CD14-positive monocyte (primary cell): Measurements from ENCODE around the gene RPL29. TPM values are rescaled to one million over a fixed set of nuclear protein-coding genes. Genes with fewer than 3 reads are reported as not detected.

Experiments used
- DNase-seq, 3 donors: peaks; one replicate each; pipeline ENCODE4 v3.0.0-alpha.2; 2011 to 2022
- H2AFZ ChIP-seq: 2 replicates; pipeline ENCODE4 v1.6.0; 2012; ENCODE audit warnings: mild to moderate bottlenecking, low read depth, low read length, inconsistent platforms; ENCODE audit not compliant: insufficient read depth, poor library complexity, severe bottlenecking
- H3K27ac ChIP-seq, 2 donors: 1 replicate in 1 of 2; 2 replicates in 1 of 2; pipeline ENCODE4 v1.5.1; 2012 to 2013; ENCODE audit warnings: low read length in 2 of 2, control low read depth in 1 of 2, inconsistent platforms in 1 of 2, low read depth in 1 of 2, mild to moderate bottlenecking in 1 of 2
- H3K27me3 ChIP-seq, 2 donors: one replicate each; pipeline versions ENCODE4 v1.6.0 to v1.6.1; 2011 to 2013; ENCODE audit warnings: low read length in 2 of 2; ENCODE audit not compliant: control insufficient read depth in 2 of 2, insufficient read depth in 2 of 2
- H3K36me3 ChIP-seq, 2 donors: replicated peaks in 1 of 2; 1 replicate in 1 of 2; 2 replicates in 1 of 2; pipeline versions ENCODE4 v1.5.1 to v1.6.1; 2012 to 2013; ENCODE audit warnings: low read length in 2 of 2, control low read depth in 1 of 2, inconsistent platforms in 1 of 2, mild to moderate bottlenecking in 1 of 2; ENCODE audit not compliant: insufficient read depth in 2 of 2, control insufficient read depth in 1 of 2
- H3K4me1 ChIP-seq, 2 donors: 1 replicate in 1 of 2; 2 replicates in 1 of 2; pipeline versions ENCODE4 v1.5.1 to v1.6.1; 2012 to 2013; ENCODE audit warnings: low read length in 2 of 2, control low read depth in 1 of 2, inconsistent platforms in 1 of 2, mild to moderate bottlenecking in 1 of 2, moderate library complexity in 1 of 2; ENCODE audit not compliant: insufficient read depth in 2 of 2, control insufficient read depth in 1 of 2
- H3K4me2 ChIP-seq: replicated peaks from 2 replicates; pipeline ENCODE3; 2012; ENCODE audit warnings: low read length, moderate library complexity, mild to moderate bottlenecking; ENCODE audit not compliant: poor library complexity, severe bottlenecking; ENCODE audit errors: extremely low read depth
- H3K4me3 ChIP-seq, 3 experiments: fragments of 200-600 bp in 1 of 3; sonication (generic) in 1 of 3; replicated peaks in 1 of 3; 1 replicate in 2 of 3; 2 replicates in 1 of 3; pipeline ENCODE4 v1.5.1; 2011 to 2013; ENCODE audit warnings: low read length in 3 of 3, mild to moderate bottlenecking in 3 of 3, control low read depth in 2 of 3, low read depth in 2 of 3, inconsistent platforms in 1 of 3, moderate library complexity in 1 of 3
- H3K79me2 ChIP-seq: 2 replicates; pipeline ENCODE4 v1.6.0; 2012; ENCODE audit warnings: mild to moderate bottlenecking, control low read depth, inconsistent platforms, low read length, moderate library complexity; ENCODE audit not compliant: insufficient read depth
- H3K9ac ChIP-seq: 2 replicates; pipeline ENCODE4 v1.6.0; 2017; ENCODE audit warnings: low read length, mild to moderate bottlenecking; ENCODE audit not compliant: insufficient read depth, poor library complexity, severe bottlenecking
- H3K9me3 ChIP-seq, 2 donors: replicated peaks in 1 of 2; 1 replicate in 1 of 2; 2 replicates in 1 of 2; pipeline versions ENCODE4 v1.5.1 to v1.6.1; 2012 to 2013; ENCODE audit warnings: low read length in 2 of 2, control low read depth in 1 of 2; ENCODE audit not compliant: control insufficient read depth in 1 of 2, insufficient read depth in 1 of 2
- H4K20me1 ChIP-seq: 2 replicates; pipeline ENCODE4 v1.6.0; 2012; ENCODE audit warnings: mild to moderate bottlenecking, low read length, control low read depth, moderate library complexity; ENCODE audit not compliant: insufficient read depth
- H3K27ac Mint-ChIP-seq, 7 donors: one replicate each; pipeline ENCODE4 v1.8.0; 2020; ENCODE audit warnings: mild to moderate bottlenecking in 7 of 7, mixed read lengths in 7 of 7, moderate library complexity in 6 of 7, inconsistent platforms in 2 of 7
- H3K27me3 Mint-ChIP-seq, 3 donors: one replicate each; pipeline ENCODE4 v1.8.0; 2021 to 2022; ENCODE audit warnings: low read depth in 3 of 3, mild to moderate bottlenecking in 3 of 3, mixed read lengths in 3 of 3, moderate library complexity in 3 of 3, inconsistent platforms in 1 of 3
- H3K36me3 Mint-ChIP-seq, 2 donors: one replicate each; pipeline ENCODE4 v1.8.0; 2020; ENCODE audit warnings: mixed read lengths in 2 of 2, inconsistent platforms in 1 of 2, mild to moderate bottlenecking in 1 of 2
- H3K4me1 Mint-ChIP-seq: one replicate; pipeline ENCODE4 v1.8.0; 2020; ENCODE audit warnings: mild to moderate bottlenecking, mixed read lengths
- H3K4me3 Mint-ChIP-seq, 2 donors: one replicate each; pipeline ENCODE4 v1.8.0; 2020; ENCODE audit warnings: mild to moderate bottlenecking in 2 of 2, mixed read lengths in 2 of 2, moderate library complexity in 1 of 2
- H3K9me3 Mint-ChIP-seq, 7 donors: one replicate each; pipeline ENCODE4 v1.8.0; 2020 to 2022; ENCODE audit warnings: mixed read lengths in 7 of 7, mild to moderate bottlenecking in 6 of 7, moderate library complexity in 6 of 7, inconsistent platforms in 2 of 7
- WGBS: methylation state at CpG from one replicate; pipeline ENCODE4 v1.1.5; 2013; ENCODE audit warnings: missing lambda C conversion rate; ENCODE audit not compliant: insufficient coverage; 5-methylcytosine and 5-hydroxymethylcytosine counted together
- intact Hi-C, 2 donors: fragments of 100-400 bp; cut with micrococcal nuclease; formaldehyde crosslinking; loops; one replicate each; pipeline versions ENCODE4 v1.15.0 to v1.15.1; 2023
- polyA plus RNA-seq, 3 donors: library from polyadenylated mRNA; depleted of rRNA in 1 of 3; unstranded in 2 of 3; stranded (reverse) in 1 of 3; fragments of 300-500 nt in 2 of 3; fragments of >200 nt in 1 of 3; fragmentation: Illumina TruSeq in 2 of 3; gene quantifications; 1 replicate in 2 of 3; 2 replicates in 1 of 3; pipeline ENCODE4 v1.2.3, GENCODE V29; 2012 to 2021
- TF ChIP-seq, protein P1 (sequence below): fragments of 200-600 bp; IDR thresholded peaks from one replicate; pipeline ENCODE4 v1.8.0; 2022; ENCODE audit warnings: antibody characterized with exemption, mild to moderate bottlenecking

The RPL29 gene
- polyA plus RNA-seq, 3 donors = 753 to 2,360 (median 856) TPM

DNA sequence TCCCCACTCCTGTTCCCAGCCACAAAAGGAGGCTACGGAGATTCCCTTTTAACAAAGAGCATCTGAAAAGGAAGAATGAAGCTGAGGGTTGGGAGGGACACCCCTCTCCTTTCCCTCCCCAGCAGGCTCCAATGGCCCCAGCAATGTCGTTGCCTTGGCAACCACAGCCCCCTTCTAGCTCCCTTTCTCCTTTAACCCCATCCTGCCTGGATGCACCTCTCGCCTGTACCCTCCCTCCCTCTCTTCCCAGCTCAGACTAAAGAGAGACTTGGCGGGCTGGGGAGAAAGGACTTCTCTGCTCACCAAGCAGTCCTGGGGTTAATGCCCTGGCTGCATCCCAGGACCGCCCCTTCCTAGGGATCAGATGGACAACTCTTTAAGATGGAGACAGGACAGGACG, 7.1 kb upstream of the RPL29 start:
- no peak overlapping the region for H3K9ac ChIP-seq
- H3K27me3 ChIP-seq = no peaks in the 10 kb centered on the region
- Mint-ChIP-seq H3K27ac (peak overlapping the region in 1 of 7 donors; percentile 19), H3K4me1 (peaks cover 24% of the 10 kb centered on the region), H3K36me3 (no peaks in the 10 kb centered on the region), H3K4me3 (no peak overlapping the region), H3K27me3 (peaks cover 0 to 7% (median 6%) of the 10 kb centered on the region in 3 donors), H3K9me3 (no peaks in the 10 kb centered on the region)
- WGBS = 100% methylated on average over 1 of the region's 6 CpGs
- H3K27ac ChIP-seq = no peak overlapping the region
- H3K79me2 ChIP-seq = no peaks in the 10 kb centered on the region
- H4K20me1 ChIP-seq = no peaks in the 10 kb centered on the region
- H3K36me3 ChIP-seq = no peaks in the 10 kb centered on the region
- H3K4me1 ChIP-seq = peaks cover 22 to 29% of the 10 kb centered on the region in 2 donors
- intact Hi-C loops = loop anchor here (2.0 to 5.0 kb wide), 3 partner anchors 50 to 140 kb away; no protein-coding TSS in a partner anchor
- DNase-seq = no peak
- no peak overlapping the region for H2AFZ ChIP-seq
- no peak overlapping the region for H3K4me3 ChIP-seq
- TF ChIP-seq, protein P1, sequence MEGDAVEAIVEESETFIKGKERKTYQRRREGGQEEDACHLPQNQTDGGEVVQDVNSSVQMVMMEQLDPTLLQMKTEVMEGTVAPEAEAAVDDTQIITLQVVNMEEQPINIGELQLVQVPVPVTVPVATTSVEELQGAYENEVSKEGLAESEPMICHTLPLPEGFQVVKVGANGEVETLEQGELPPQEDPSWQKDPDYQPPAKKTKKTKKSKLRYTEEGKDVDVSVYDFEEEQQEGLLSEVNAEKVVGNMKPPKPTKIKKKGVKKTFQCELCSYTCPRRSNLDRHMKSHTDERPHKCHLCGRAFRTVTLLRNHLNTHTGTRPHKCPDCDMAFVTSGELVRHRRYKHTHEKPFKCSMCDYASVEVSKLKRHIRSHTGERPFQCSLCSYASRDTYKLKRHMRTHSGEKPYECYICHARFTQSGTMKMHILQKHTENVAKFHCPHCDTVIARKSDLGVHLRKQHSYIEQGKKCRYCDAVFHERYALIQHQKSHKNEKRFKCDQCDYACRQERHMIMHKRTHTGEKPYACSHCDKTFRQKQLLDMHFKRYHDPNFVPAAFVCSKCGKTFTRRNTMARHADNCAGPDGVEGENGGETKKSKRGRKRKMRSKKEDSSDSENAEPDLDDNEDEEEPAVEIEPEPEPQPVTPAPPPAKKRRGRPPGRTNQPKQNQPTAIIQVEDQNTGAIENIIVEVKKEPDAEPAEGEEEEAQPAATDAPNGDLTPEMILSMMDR = no peak
- H3K4me2 ChIP-seq = no peak overlapping the region
- no peaks in the 10 kb centered on the region for H3K9me3 ChIP-seq

DNA sequence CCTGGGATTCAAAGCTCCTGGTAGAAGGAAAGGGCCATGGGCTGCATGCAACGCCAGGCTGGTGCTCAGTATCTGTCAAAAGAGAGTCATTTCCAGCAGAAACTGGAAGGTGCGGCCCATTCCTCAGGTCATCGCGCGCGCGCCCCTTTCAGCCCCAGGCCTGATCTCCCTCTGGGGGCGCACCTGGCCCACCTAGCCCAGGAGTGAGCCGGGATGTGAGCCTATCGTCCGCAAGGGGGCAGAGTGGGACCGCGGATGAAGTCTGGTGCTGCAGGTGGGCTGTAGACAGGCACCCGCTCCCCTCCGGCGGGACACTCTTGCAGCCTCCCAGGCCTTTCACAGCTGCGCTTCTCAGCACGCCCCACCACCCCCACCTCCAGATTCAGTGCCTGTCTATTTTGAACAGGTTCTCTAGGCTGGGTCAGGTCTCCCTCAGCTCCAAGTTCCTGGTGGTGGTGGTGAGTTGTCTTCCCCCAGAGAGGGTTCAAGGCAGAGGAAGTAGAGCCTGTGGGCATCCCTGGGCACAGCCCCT, 5.8 kb upstream of the RPL29 start:
- 1% methylated on average over 7 of the region's 18 CpGs for WGBS
- Histone ChIP-seq H3K79me2 (no peaks in the 10 kb centered on the region), H3K9ac (no peak overlapping the region), H3K36me3 (no peaks in the 10 kb centered on the region), H3K27ac (no peak overlapping the region), H4K20me1 (no peaks in the 10 kb centered on the region), H3K27me3 (no peaks in the 10 kb centered on the region), H2AFZ (peak overlapping the region; percentile 35), H3K9me3 (no peaks in the 10 kb centered on the region), H3K4me2 (peak overlapping the region; percentile 20), H3K4me1 (peaks cover 18 to 22% of the 10 kb centered on the region in 2 donors), H3K4me3 (no peak overlapping the region)
- intact Hi-C loops = loop anchor here in 1 of 2 donors (1.0 to 5.0 kb wide), 3 partner anchors 51 to 143 kb away; no protein-coding TSS in a partner anchor
- Mint-ChIP-seq H3K27ac (no peak overlapping the region), H3K4me1 (peaks cover 19% of the 10 kb centered on the region), H3K9me3 (no peaks in the 10 kb centered on the region), H3K36me3 (no peaks in the 10 kb centered on the region), H3K4me3 (no peak overlapping the region), H3K27me3 (peaks cover 2 to 7% (median 6%) of the 10 kb centered on the region in 3 donors)
- TF ChIP-seq, protein P1 = peak; percentile 95
- DNase-seq = peak; percentile 46 to 69 (median 61)
